Testis (tissue), 2 donors: ENCODE results near the gene CFDP1.

Source experiments
- CTCF ChIP-seq, 3 experiments: fragments of 450-650 bp in 2 of 3; fragments of 200-600 bp in 1 of 3; sonication (generic) in 1 of 3; IDR thresholded peaks; one replicate each; pipeline ENCODE4 v1.5.1; 2016 to 2019; ENCODE audit warnings: antibody characterized with exemption in 3 of 3, mild to moderate bottlenecking in 2 of 3, moderate library complexity in 1 of 3
- POLR2A ChIP-seq: fragments of 450-650 bp; IDR thresholded peaks from one replicate; pipeline ENCODE4 v1.6.1; 2017; ENCODE audit warnings: antibody characterized with exemption, mild to moderate bottlenecking, moderate library complexity

- no peak for TF ChIP-seq POLR2A
- TF ChIP-seq CTCF (IDR thresholded peaks at IDR 0.05) = no peak
These were observed 42.1 kb upstream of the CFDP1 start for GRCh38 chr16:75475420-75475847.
